Measurements from ENCODE around the gene SATB1. TPM values are rescaled to one million over a fixed set of nuclear protein-coding genes. Genes with fewer than 3 reads are reported as not detected.
A peak's percentile ranks its signal among the peaks of the same experiment; 100 is the strongest.

SATB1 gene
- total RNA-seq, 1 experiment from 2014 or later = 2.7 TPM

DNA sequence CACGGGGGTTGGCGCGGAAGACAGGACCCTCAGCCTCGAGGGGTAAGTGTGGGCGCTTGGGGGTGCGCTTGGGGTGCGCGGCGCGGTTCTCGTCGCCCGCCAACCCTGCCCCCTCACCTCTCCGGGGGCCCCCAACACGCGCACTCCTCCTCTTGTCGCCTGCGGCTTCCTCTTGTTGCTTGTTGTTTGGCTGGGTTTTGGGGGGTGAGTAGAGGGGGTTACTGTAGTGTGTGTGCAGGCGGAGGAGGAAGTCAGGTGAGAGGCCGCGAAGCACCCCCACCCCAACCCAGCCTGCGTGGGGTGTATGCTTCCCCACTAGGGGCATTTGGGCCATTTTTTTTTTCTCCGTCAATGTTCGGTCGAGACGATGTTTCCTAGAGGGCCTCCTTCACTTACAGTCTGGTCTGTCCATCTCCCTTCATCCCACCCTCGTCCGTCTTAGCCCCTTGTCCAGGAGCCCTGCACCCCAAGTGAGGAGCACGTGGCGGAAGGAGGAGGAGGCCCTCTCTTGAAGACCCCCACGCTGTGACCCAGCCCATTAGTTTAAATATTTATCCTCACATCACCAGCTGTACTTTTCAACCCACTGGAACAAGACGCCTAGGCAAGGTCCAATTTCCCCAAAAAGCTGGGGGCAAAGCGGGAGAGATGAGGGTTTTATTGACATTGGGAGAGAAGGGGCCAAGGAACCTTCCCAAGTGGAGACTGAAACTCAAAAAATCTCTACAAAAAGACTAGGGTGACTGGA is 20.4 kb upstream of the SATB1 start:
- peak; percentile 39 for ATAC-seq
- Histone ChIP-seq H2AFZ (ENCODE audit: low read depth, low read length, poor library complexity, severe bottlenecking) (no peak overlapping the region), H3K4me1 (ENCODE audit: control insufficient read depth in 1 of 2, insufficient read depth in 2 of 2, low read length in 2 of 2) (peaks cover 0 to 10% of the 10 kb centered on the region in 2 experiments; a peak in 2 of 4 replicates), H3K4me3 (replicated peaks in 1 of 2; ENCODE audit: low read depth in 1 of 2, low read length in 2 of 2) (peak overlapping the region; percentile 31 to 42), H3K9ac (ENCODE audit: low read length) (no peak overlapping the region), H4K20me1 (ENCODE audit: insufficient read depth) (no peaks in the 10 kb centered on the region), H3K27ac (ENCODE audit: low read depth, low read length) (no peak overlapping the region), H3K9me2 (ENCODE audit: insufficient read depth) (no peaks in the 10 kb centered on the region), H3K9me3 (ENCODE audit: control insufficient read depth in 1 of 2, insufficient read depth in 1 of 2, low read depth in 1 of 2, low read length in 2 of 2) (no peaks in the 10 kb centered on the region), H3K4me2 (ENCODE audit: low read length) (peak overlapping the region; percentile 64), H3K27me3 (ENCODE audit: insufficient read depth, low read length) (peaks cover 40% of the 10 kb centered on the region), H3K36me3 (ENCODE audit: control insufficient read depth in 1 of 2, insufficient read depth in 2 of 2, low read length in 2 of 2) (no peaks in the 10 kb centered on the region), H3K79me2 (ENCODE audit: insufficient read depth, low read length) (no peaks in the 10 kb centered on the region)
- intact Hi-C loops (cut with micrococcal nuclease) = no loop called here
- TF ChIP-seq TCF7L2 (IDR thresholded peaks at IDR 0.05; ENCODE audit: borderline replicate concordance, extremely low read depth, insufficient read depth, insufficient read length) (no peak), EZH2phosphoT487 (IDR thresholded peaks at IDR 0.05; ENCODE audit: borderline replicate concordance) (no peak), RAD21 (IDR thresholded peaks at IDR 0.05; ENCODE audit: low read depth) (no peak)
- no peak for DNase-seq (ENCODE audit: low read depth, low spot score)
- ChIA-PET CTCF (interaction anchor here (2.4 kb wide), 1 partner anchor 551 kb away, joined by 9 read pairs; no protein-coding TSS in a partner anchor), RAD21 (ENCODE audit: low non-redundant PET in 1 of 2, low total read pairs in 2 of 2, uncharacterized antibody in 2 of 2, unreplicated experiment in 2 of 2) (no interaction called here), POLR2A (interaction anchor here (0.7 kb wide), 1 partner anchor 996 kb away, joined by 7 read pairs; no protein-coding TSS in a partner anchor)
- BruUV-seq (replicated peaks) = no TSS peak

DNA sequence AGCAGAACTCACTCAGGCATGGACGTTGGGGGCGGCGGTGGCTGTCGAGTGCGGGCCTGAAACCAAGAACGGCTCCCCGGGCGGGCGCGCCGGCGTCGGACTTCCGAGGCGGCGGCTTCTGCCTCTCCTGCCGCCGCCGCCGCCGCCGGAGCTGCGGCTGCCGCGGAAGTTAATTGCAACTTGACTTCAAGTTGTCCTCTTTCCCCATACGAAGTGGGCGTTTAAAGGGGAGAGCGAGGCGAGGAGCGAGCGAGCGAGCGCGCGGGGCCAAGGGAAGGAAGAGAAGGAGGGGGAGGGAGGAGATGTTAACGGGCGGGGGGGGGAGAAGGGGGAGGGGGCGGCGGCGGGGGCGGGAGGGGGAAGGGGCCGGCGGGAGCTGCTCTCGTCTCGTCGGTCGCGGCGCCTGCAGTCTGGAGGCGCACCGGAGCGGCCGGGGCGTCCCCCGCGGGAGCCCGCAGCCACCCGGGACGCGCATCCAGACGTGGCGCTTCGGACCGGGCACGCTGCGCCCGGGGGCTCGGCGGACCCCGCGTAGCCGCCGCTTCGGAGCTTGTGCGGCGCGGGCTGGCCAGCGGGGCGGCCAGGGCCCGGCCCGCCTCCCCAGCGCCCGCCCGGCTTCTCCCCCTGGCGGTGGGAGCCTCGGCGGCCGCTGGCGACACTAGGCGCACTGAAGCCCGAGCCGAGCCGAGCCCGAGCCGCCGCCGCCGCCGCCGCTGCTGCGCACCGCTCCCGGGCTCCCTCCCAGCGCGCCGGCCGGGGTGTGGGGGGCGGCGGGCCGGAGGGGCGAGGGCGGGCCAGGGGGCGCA is 19.7 kb upstream of the SATB1 start:
- no peak overlapping the region for H3K27ac ChIP-seq (ENCODE audit: low read depth, low read length)
- ATAC-seq = peak; percentile 97
- RAD21 ChIA-PET (ENCODE audit: low non-redundant PET in 1 of 2, low total read pairs in 2 of 2, uncharacterized antibody in 2 of 2, unreplicated experiment in 2 of 2) = no interaction called here

More for the DNA sequence above, 19.7 kb upstream of the SATB1 start:
- TF ChIP-seq ELF1 (IDR thresholded peaks at IDR 0.05; ENCODE audit: borderline replicate concordance, low read depth) = no peak
- no peak for TF ChIP-seq SP1 (IDR thresholded peaks at IDR 0.05; ENCODE audit: low read depth)
- TF ChIP-seq, protein P1, sequence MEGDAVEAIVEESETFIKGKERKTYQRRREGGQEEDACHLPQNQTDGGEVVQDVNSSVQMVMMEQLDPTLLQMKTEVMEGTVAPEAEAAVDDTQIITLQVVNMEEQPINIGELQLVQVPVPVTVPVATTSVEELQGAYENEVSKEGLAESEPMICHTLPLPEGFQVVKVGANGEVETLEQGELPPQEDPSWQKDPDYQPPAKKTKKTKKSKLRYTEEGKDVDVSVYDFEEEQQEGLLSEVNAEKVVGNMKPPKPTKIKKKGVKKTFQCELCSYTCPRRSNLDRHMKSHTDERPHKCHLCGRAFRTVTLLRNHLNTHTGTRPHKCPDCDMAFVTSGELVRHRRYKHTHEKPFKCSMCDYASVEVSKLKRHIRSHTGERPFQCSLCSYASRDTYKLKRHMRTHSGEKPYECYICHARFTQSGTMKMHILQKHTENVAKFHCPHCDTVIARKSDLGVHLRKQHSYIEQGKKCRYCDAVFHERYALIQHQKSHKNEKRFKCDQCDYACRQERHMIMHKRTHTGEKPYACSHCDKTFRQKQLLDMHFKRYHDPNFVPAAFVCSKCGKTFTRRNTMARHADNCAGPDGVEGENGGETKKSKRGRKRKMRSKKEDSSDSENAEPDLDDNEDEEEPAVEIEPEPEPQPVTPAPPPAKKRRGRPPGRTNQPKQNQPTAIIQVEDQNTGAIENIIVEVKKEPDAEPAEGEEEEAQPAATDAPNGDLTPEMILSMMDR (IDR thresholded peaks at IDR 0.05 in 2 of 3, conservative IDR thresholded peaks at IDR 0.05 in 1 of 3; ENCODE audit: borderline replicate concordance in 1 of 3, insufficient read depth in 1 of 3, low read depth in 2 of 3, low read length in 2 of 3) = peak in 1 of 3 experiments; percentile 19; a peak in 1 of 6 replicates
- no peak for TF ChIP-seq EZH2phosphoT487 (IDR thresholded peaks at IDR 0.05; ENCODE audit: borderline replicate concordance)
- TF ChIP-seq JUND (IDR thresholded peaks at IDR 0.05) = no peak
- TF ChIP-seq, protein P2, sequence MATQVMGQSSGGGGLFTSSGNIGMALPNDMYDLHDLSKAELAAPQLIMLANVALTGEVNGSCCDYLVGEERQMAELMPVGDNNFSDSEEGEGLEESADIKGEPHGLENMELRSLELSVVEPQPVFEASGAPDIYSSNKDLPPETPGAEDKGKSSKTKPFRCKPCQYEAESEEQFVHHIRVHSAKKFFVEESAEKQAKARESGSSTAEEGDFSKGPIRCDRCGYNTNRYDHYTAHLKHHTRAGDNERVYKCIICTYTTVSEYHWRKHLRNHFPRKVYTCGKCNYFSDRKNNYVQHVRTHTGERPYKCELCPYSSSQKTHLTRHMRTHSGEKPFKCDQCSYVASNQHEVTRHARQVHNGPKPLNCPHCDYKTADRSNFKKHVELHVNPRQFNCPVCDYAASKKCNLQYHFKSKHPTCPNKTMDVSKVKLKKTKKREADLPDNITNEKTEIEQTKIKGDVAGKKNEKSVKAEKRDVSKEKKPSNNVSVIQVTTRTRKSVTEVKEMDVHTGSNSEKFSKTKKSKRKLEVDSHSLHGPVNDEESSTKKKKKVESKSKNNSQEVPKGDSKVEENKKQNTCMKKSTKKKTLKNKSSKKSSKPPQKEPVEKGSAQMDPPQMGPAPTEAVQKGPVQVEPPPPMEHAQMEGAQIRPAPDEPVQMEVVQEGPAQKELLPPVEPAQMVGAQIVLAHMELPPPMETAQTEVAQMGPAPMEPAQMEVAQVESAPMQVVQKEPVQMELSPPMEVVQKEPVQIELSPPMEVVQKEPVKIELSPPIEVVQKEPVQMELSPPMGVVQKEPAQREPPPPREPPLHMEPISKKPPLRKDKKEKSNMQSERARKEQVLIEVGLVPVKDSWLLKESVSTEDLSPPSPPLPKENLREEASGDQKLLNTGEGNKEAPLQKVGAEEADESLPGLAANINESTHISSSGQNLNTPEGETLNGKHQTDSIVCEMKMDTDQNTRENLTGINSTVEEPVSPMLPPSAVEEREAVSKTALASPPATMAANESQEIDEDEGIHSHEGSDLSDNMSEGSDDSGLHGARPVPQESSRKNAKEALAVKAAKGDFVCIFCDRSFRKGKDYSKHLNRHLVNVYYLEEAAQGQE (IDR thresholded peaks at IDR 0.05; ENCODE audit: low read depth) = no peak
- no peak for TF ChIP-seq TCF7L2 (IDR thresholded peaks at IDR 0.05; ENCODE audit: borderline replicate concordance, extremely low read depth, insufficient read depth, insufficient read length)
- 0 out of 2 replicates have a peak, but pooled peaks have one; percentile 5 for TF ChIP-seq RAD21 (IDR thresholded peaks at IDR 0.05; ENCODE audit: low read depth)
- Histone ChIP-seq H3K36me3 (ENCODE audit: control insufficient read depth in 1 of 2, insufficient read depth in 2 of 2, low read length in 2 of 2) (no peaks in the 10 kb centered on the region), H3K4me1 (ENCODE audit: control insufficient read depth in 1 of 2, insufficient read depth in 2 of 2, low read length in 2 of 2) (peaks cover 0 to 10% of the 10 kb centered on the region in 2 experiments; a peak in 2 of 4 replicates), H3K9me2 (ENCODE audit: insufficient read depth) (no peaks in the 10 kb centered on the region), H3K79me2 (ENCODE audit: insufficient read depth, low read length) (no peaks in the 10 kb centered on the region), H3K4me3 (replicated peaks in 1 of 2; ENCODE audit: low read depth in 1 of 2, low read length in 2 of 2) (peak overlapping the region; percentile 31 to 52), H3K9me3 (ENCODE audit: control insufficient read depth in 1 of 2, insufficient read depth in 1 of 2, low read depth in 1 of 2, low read length in 2 of 2) (no peaks in the 10 kb centered on the region), H4K20me1 (ENCODE audit: insufficient read depth) (no peaks in the 10 kb centered on the region), H3K4me2 (ENCODE audit: low read length) (peak overlapping the region; percentile 74), H3K9ac (ENCODE audit: low read length) (no peak overlapping the region), H3K27me3 (ENCODE audit: insufficient read depth, low read length) (peaks cover 47% of the 10 kb centered on the region), H2AFZ (ENCODE audit: low read depth, low read length, poor library complexity, severe bottlenecking) (peak overlapping the region; percentile 73)
- ChIA-PET CTCF (interaction anchor here (0.8 to 2.4 kb wide), 2 partner anchors 14 to 550 kb away, joined by 3 to 9 read pairs; no protein-coding TSS in a partner anchor), POLR2A (no interaction called here)
- intact Hi-C loops (cut with micrococcal nuclease) = no loop called here
- DNase-seq (ENCODE audit: low read depth, low spot score) = no peak
- BruUV-seq (replicated peaks) = no TSS peak
